Mucosa of descending colon (tissue), 3 donors: ENCODE results near the gene WASL. TPM values are rescaled to one million over a fixed set of nuclear protein-coding genes. Genes with fewer than 3 reads are reported as not detected.
A peak's percentile ranks its signal among the peaks of the same experiment; 100 is the strongest.

ENCODE experiments used
- ATAC-seq: fragments of 200-7000 bp; cut with Tn5 transposase; one replicate; pipeline ENCODE4 v1.9.1; 2020; ENCODE audit warnings: mild to moderate bottlenecking, moderate library complexity
- DNase-seq, 3 donors: peaks; one replicate each; pipeline ENCODE4 v3.0.0-alpha.2; 2020
- H3K36me3 ChIP-seq: fragments of 200-600 bp; one replicate; pipeline ENCODE4 v1.8.0; 2021; ENCODE audit warnings: low read depth, mild to moderate bottlenecking
- H3K4me1 ChIP-seq: fragments of 200-600 bp; one replicate; pipeline ENCODE4 v1.8.0; 2021; ENCODE audit warnings: low read depth, mild to moderate bottlenecking
- H3K4me3 ChIP-seq: fragments of 200-600 bp; one replicate; pipeline ENCODE4 v1.8.0; 2021; ENCODE audit warnings: mild to moderate bottlenecking
- H3K9me3 ChIP-seq: fragments of 200-600 bp; one replicate; pipeline ENCODE4 v1.8.0; 2021; ENCODE audit warnings: mild to moderate bottlenecking
- CTCF ChIP-seq: fragments of 200-600 bp; IDR thresholded peaks from one replicate; pipeline ENCODE4 v1.8.0; 2022; ENCODE audit warnings: antibody characterized with exemption, mild to moderate bottlenecking
- intact Hi-C, 2 donors: fragments of 100-400 bp; cut with DNase I in 1 of 2; cut with micrococcal nuclease in 1 of 2; formaldehyde crosslinking; loops; one replicate each; pipeline versions ENCODE4 v1.11.0 to v1.11.1; 2022; cut with DNase I, micrococcal nuclease
- total RNA-seq, 3 donors: library from RNA; stranded (reverse); fragmentation: NEBNext Ultra II Directional in 2 of 3; extraction: Animal tissue kit (Norgen Biotek cat#: 25700) in 2 of 3; gene quantifications; one replicate each; pipeline versions ENCODE4 v1.2.1 to v1.2.4, GENCODE V29; 2021 to 2023
- donor health status: DM: no; HTN: no; CAD: no; lungs with moderate emphysema.
- donor health status: DM: no; HTN: no; CAD: no.
- donor health status: DM: no; HTN: yes; CAD: no.

Gene WASL
- total RNA-seq, 3 donors from 2014 or later: 72.4 to 117 (median 90.1) TPM

- no peak for ATAC-seq
- intact Hi-C loops: no loop called here
- no peaks in the 10 kb centered on the region for H3K36me3 ChIP-seq
- H3K4me3 ChIP-seq: no peak overlapping the region
- DNase-seq: no peak
- H3K9me3 ChIP-seq: no peaks in the 10 kb centered on the region
- no peak for TF ChIP-seq CTCF
- H3K4me1 ChIP-seq: no peaks in the 10 kb centered on the region
These were observed 24.7 kb upstream of the WASL start for GRCh38 chr7:123773481-123773880.

- Histone ChIP-seq H3K9me3 (no peaks in the 10 kb centered on the region), H3K4me1 (no peaks in the 10 kb centered on the region), H3K36me3 (no peaks in the 10 kb centered on the region), H3K4me3 (no peak overlapping the region)
- ATAC-seq (peak; percentile 16), DNase-seq (no peak)
- TF ChIP-seq CTCF: no peak
- intact Hi-C loops: no loop called here
These were observed 23.8 kb upstream of the WASL start for GRCh38 chr7:123772652-123773051.

- DNase-seq (no peak), ATAC-seq (no peak)
- TF ChIP-seq CTCF: no peak
- intact Hi-C loops: no loop called here
- no peaks in the 10 kb centered on the region for H3K4me1 ChIP-seq
- H3K36me3 ChIP-seq: no peaks in the 10 kb centered on the region
- no peak overlapping the region for H3K4me3 ChIP-seq
- no peaks in the 10 kb centered on the region for H3K9me3 ChIP-seq
These were observed 23.0 kb upstream of the WASL start for GRCh38 chr7:123771846-123772245.

- Histone ChIP-seq H3K4me3 (no peak overlapping the region), H3K36me3 (no peaks in the 10 kb centered on the region), H3K9me3 (no peaks in the 10 kb centered on the region), H3K4me1 (no peaks in the 10 kb centered on the region)
- ATAC-seq (no peak), DNase-seq (no peak)
- intact Hi-C loops: no loop called here
- no peak for TF ChIP-seq CTCF
These were observed 22.5 kb upstream of the WASL start for GRCh38 chr7:123771256-123771655.

GRCh38 chr7:123770378-123770777, 21.6 kb upstream of the WASL start:
- peak; percentile 84 for ATAC-seq
- TF ChIP-seq CTCF: no peak
- no peak overlapping the region for H3K4me3 ChIP-seq
- H3K9me3 ChIP-seq: no peaks in the 10 kb centered on the region
- intact Hi-C loops: no loop called here
- no peak for DNase-seq
- no peaks in the 10 kb centered on the region for H3K36me3 ChIP-seq
- no peaks in the 10 kb centered on the region for H3K4me1 ChIP-seq

GRCh38 chr7:123769371-123769770, 20.6 kb upstream of the WASL start:
- intact Hi-C loops: no loop called here
- no peak for TF ChIP-seq CTCF
- ATAC-seq (peak; percentile 29), DNase-seq (no peak)
- no peak overlapping the region for H3K4me3 ChIP-seq
- H3K9me3 ChIP-seq: no peaks in the 10 kb centered on the region
- no peaks in the 10 kb centered on the region for H3K36me3 ChIP-seq
- no peaks in the 10 kb centered on the region for H3K4me1 ChIP-seq
